B cell (primary cell): ENCODE results near the gene FXYD1. TPM values are rescaled to one million over a fixed set of nuclear protein-coding genes. Genes with fewer than 3 reads are reported as not detected.

ENCODE experiments used
- ATAC-seq: fragments of 200-7000 bp; cut with Tn5 transposase; one replicate; pipeline ENCODE4 v1.10.0; 2021; ENCODE audit warnings: low read depth, mild to moderate bottlenecking, moderate number of reproducible peaks, moderate library complexity
- CTCF ChIA-PET: fragments of 350-600 bp; sonication (Branson Sonifier 250); formaldehyde crosslinking; loops from one replicate; lab custom pipeline; 2021; ENCODE audit warnings: antibody characterized with exemption, inconsistent platforms; lab: Charles Lee
- POLR2A ChIA-PET: fragments of 350-600 bp; sonication (Branson Sonifier 250); formaldehyde crosslinking; loops from one replicate; lab custom pipeline; 2021; ENCODE audit warnings: antibody characterized with exemption; lab: Charles Lee
- DNase-seq: peaks from one replicate; pipeline ENCODE4 v3.0.0; 2013
- H2AFZ ChIP-seq: 2 replicates; pipeline ENCODE4 v1.6.1; 2012; ENCODE audit warnings: mild to moderate bottlenecking, low read depth, low read length; ENCODE audit not compliant: insufficient read depth, poor library complexity, severe bottlenecking
- H3K27ac ChIP-seq, 2 donors: 1 replicate in 1 of 2; 2 replicates in 1 of 2; pipeline ENCODE4 v1.5.1; 2012 to 2013; ENCODE audit warnings: low read length in 2 of 2, mild to moderate bottlenecking in 2 of 2, moderate library complexity in 1 of 2
- H3K27me3 ChIP-seq, 4 experiments: fragments of 200-600 bp in 1 of 4; sonication (generic) in 1 of 4; replicated peaks in 1 of 4; 1 replicate in 2 of 4; 2 replicates in 2 of 4; pipeline versions ENCODE4 v1.6.1 to v1.7.0; 2013 to 2016; ENCODE audit warnings: low read length in 3 of 4, mild to moderate bottlenecking in 2 of 4, mixed read lengths in 1 of 4, moderate library complexity in 1 of 4; ENCODE audit not compliant: insufficient read depth in 4 of 4, control insufficient read depth in 3 of 4; ENCODE audit errors: control extremely low read depth in 1 of 4
- H3K36me3 ChIP-seq, 2 experiments: replicated peaks in 1 of 2; 1 replicate in 1 of 2; 2 replicates in 1 of 2; pipeline versions ENCODE4 v1.6.1 to v1.7.1; 2013; ENCODE audit warnings: low read length in 1 of 2; ENCODE audit not compliant: insufficient read depth in 2 of 2, control insufficient read depth in 1 of 2; ENCODE audit errors: control extremely low read depth in 1 of 2, extremely low read depth in 1 of 2
- H3K4me1 ChIP-seq, 2 donors: fragments of 200-600 bp in 1 of 2; sonication (generic) in 1 of 2; 1 replicate in 1 of 2; 2 replicates in 1 of 2; pipeline versions ENCODE4 v1.5.1 to v1.6.1; 2013 to 2017; ENCODE audit warnings: low read length in 2 of 2; ENCODE audit not compliant: control insufficient read depth in 2 of 2, insufficient read depth in 2 of 2
- H3K4me2 ChIP-seq: replicated peaks from 2 replicates; pipeline ENCODE3; 2012; ENCODE audit warnings: mild to moderate bottlenecking, low read depth, low read length; ENCODE audit not compliant: poor library complexity, severe bottlenecking
- H3K4me3 ChIP-seq, 5 experiments: fragments of 200-600 bp in 1 of 5; sonication (generic) in 1 of 5; 1 replicate in 3 of 5; 2 replicates in 2 of 5; pipeline versions ENCODE4 v1.5.1 to v1.7.0; 2011 to 2016; ENCODE audit warnings: low read length in 4 of 5, mild to moderate bottlenecking in 4 of 5, low read depth in 2 of 5, control low read depth in 1 of 5, moderate library complexity in 1 of 5; ENCODE audit not compliant: insufficient read depth in 1 of 5; ENCODE audit errors: control extremely low read depth in 1 of 5, extremely low read depth in 1 of 5
- H3K79me2 ChIP-seq: fragments of 200-600 bp; sonication (generic); one replicate; pipeline ENCODE4 v1.6.0; 2016; ENCODE audit warnings: low read length; ENCODE audit not compliant: control insufficient read depth, insufficient read depth
- H3K9ac ChIP-seq: fragments of 200-600 bp; sonication (generic); 2 replicates; pipeline ENCODE4 v1.6.1; 2017; ENCODE audit warnings: mild to moderate bottlenecking, low read length, moderate library complexity
- H3K9me3 ChIP-seq, 3 donors: one replicate each; pipeline versions ENCODE4 v1.6.1 to v1.7.1; 2013; ENCODE audit warnings: low read length in 2 of 3; ENCODE audit not compliant: control insufficient read depth in 2 of 3, insufficient read depth in 1 of 3; ENCODE audit errors: control extremely low read depth in 1 of 3
- H4K20me1 ChIP-seq: 2 replicates; pipeline ENCODE4 v1.6.0; 2012; ENCODE audit warnings: mild to moderate bottlenecking, low read length; ENCODE audit not compliant: insufficient read depth, control insufficient read depth, poor library complexity, severe bottlenecking
- H3K27ac Mint-ChIP-seq: one replicate; pipeline ENCODE4 v1.8.0; 2021; ENCODE audit warnings: mixed read lengths
- H3K27me3 Mint-ChIP-seq: one replicate; pipeline ENCODE4 v1.8.0; 2021; ENCODE audit warnings: mixed read lengths
- H3K4me1 Mint-ChIP-seq: one replicate; pipeline ENCODE4 v1.8.0; 2021; ENCODE audit warnings: mixed read lengths
- H3K4me3 Mint-ChIP-seq: one replicate; pipeline ENCODE4 v1.8.0; 2021; ENCODE audit warnings: mixed read lengths
- H3K9me3 Mint-ChIP-seq: one replicate; pipeline ENCODE4 v1.8.0; 2022; ENCODE audit warnings: mixed read lengths; ENCODE audit not compliant: insufficient read depth
- EZH2 ChIP-seq: IDR thresholded peaks from 2 replicates; pipeline ENCODE4 v1.6.1; 2012; ENCODE audit warnings: borderline replicate concordance, low read depth, mild to moderate bottlenecking, moderate library complexity, low read length; ENCODE audit not compliant: insufficient read depth, poor library complexity, severe bottlenecking
- WGBS: methylation state at CpG from one replicate; pipeline ENCODE4 v1.1.5; 2013; ENCODE audit warnings: missing lambda C conversion rate; ENCODE audit not compliant: insufficient coverage; 5-methylcytosine and 5-hydroxymethylcytosine counted together
- intact Hi-C: fragments of 100-400 bp; cut with micrococcal nuclease; formaldehyde crosslinking; loops from one replicate; pipeline ENCODE4 v1.10.0; 2022
- polyA plus RNA-seq: library from polyadenylated mRNA; depleted of rRNA; stranded (reverse); fragments of >200 nt; gene quantifications from 2 replicates; pipeline ENCODE4 v1.2.3, GENCODE V29; 2012
- total RNA-seq, 2 donors: library from RNA; stranded (reverse); fragments of 120-200 nt in 1 of 2; gene quantifications; 1 replicate in 1 of 2; 2 replicates in 1 of 2; pipeline versions ENCODE4 v1.2.3 to v1.2.4, GENCODE V29; 2013 to 2022
- TF ChIP-seq, protein P1 (sequence below): fragments of 200-600 bp; IDR thresholded peaks from one replicate; pipeline ENCODE4 v1.8.0; 2022; ENCODE audit warnings: antibody characterized with exemption, mild to moderate bottlenecking

Gene FXYD1
- total and polyA plus RNA-seq, 2 donors (not counting 1 experiment from before 2014, with no cell fraction given) = 3.1 to 4.7 TPM

DNA sequence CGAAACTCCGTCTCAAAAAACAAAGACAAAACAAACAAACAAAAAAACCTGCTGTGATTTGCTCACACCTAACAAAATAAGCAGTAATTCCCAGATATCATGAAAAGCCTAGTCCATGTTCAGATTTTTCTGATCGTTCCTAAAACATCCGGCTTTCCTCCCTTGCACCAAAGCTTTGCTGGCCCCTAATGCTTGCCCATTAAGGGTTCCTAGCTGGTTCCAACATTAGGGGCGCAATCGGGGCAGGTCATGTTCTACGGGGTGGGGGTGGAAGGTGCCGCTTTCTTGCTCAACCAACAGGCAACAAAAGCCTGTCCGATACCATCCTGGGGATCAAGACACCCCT, 48.5 kb upstream of the FXYD1 start:
- H3K4me3 ChIP-seq = peak overlapping the region in 1 of 5 experiments; percentile 15
- DNase-seq (no peak), ATAC-seq (no peak)
- no peaks in the 10 kb centered on the region for H3K36me3 ChIP-seq
- H4K20me1 ChIP-seq = no peaks in the 10 kb centered on the region
- Mint-ChIP-seq H3K27ac (no peak overlapping the region), H3K27me3 (no peaks in the 10 kb centered on the region), H3K4me1 (peaks cover 45% of the 10 kb centered on the region), H3K9me3 (no peaks in the 10 kb centered on the region), H3K4me3 (peak overlapping the region; percentile 70)
- intact Hi-C loops = loop anchor here (1.0 to 5.0 kb wide), 4 partner anchors 23 to 117 kb away; no protein-coding TSS in a partner anchor
- peaks cover 56% of the 10 kb centered on the region in 2 donors for H3K4me1 ChIP-seq
- ChIA-PET POLR2A (no interaction called here), CTCF (interaction anchor here (0.7 to 14.9 kb wide), 8 partner anchors 8 to 405 kb away, joined by 3 to 192 read pairs (median 4); no protein-coding TSS in a partner anchor)
- no peaks in the 10 kb centered on the region for H3K9me3 ChIP-seq
- H3K27me3 ChIP-seq = no peaks in the 10 kb centered on the region
- H2AFZ ChIP-seq = peak overlapping the region; percentile 87
- H3K9ac ChIP-seq = peak overlapping the region; percentile 11
- TF ChIP-seq, protein P1, sequence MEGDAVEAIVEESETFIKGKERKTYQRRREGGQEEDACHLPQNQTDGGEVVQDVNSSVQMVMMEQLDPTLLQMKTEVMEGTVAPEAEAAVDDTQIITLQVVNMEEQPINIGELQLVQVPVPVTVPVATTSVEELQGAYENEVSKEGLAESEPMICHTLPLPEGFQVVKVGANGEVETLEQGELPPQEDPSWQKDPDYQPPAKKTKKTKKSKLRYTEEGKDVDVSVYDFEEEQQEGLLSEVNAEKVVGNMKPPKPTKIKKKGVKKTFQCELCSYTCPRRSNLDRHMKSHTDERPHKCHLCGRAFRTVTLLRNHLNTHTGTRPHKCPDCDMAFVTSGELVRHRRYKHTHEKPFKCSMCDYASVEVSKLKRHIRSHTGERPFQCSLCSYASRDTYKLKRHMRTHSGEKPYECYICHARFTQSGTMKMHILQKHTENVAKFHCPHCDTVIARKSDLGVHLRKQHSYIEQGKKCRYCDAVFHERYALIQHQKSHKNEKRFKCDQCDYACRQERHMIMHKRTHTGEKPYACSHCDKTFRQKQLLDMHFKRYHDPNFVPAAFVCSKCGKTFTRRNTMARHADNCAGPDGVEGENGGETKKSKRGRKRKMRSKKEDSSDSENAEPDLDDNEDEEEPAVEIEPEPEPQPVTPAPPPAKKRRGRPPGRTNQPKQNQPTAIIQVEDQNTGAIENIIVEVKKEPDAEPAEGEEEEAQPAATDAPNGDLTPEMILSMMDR = no peak
- TF ChIP-seq EZH2 = no peak
- WGBS = 46% methylated on average over 4 of the region's 9 CpGs
- H3K27ac ChIP-seq = no peak overlapping the region
- peak overlapping the region; percentile 75 for H3K4me2 ChIP-seq
- no peaks in the 10 kb centered on the region for H3K79me2 ChIP-seq

DNA sequence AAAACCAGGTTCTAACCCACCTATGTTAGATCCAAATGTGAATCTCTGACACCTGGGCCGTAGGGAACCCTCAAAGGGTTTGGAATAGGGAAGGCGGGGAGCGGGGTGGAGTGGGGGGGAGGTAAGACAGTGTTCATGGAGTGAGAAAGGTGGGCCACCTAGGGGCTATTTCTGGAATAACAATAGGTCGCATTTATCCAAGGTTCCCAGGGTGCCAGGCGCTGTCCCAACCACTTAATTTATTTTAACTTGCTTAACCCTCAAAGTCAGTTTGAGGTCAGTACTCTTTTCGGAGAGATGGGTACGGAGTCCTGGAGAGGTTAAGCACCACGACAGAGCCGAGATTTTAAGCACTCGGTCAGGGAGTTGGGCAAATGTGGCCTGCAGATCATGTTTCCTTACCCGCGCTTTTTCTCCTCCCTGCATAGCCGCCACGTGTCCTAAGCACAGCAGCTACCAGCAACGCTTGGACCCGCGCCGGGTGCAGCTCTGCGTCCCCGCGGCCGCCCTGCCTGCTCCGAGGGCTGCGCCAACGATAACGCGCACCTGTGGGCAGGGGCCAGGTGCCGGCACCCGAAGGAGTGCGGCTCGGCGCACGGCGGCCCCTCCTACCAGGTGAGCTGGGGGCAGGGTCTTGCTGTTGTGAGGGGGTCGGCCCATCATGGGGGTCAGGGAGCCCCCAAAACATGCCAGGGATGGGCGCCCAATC, 48.0 kb upstream of the FXYD1 start:
- TF ChIP-seq EZH2 = no peak
- TF ChIP-seq, protein P1 = peak; percentile 82
- no peak overlapping the region for H3K27ac ChIP-seq
- peak; percentile 78 for DNase-seq
- Mint-ChIP-seq H3K4me1 (peaks cover 40% of the 10 kb centered on the region), H3K9me3 (no peaks in the 10 kb centered on the region), H3K27me3 (no peaks in the 10 kb centered on the region), H3K4me3 (peak overlapping the region; percentile 70), H3K27ac (no peak overlapping the region)
- H3K79me2 ChIP-seq = no peaks in the 10 kb centered on the region
- H3K9ac ChIP-seq = peak overlapping the region; percentile 11
- ATAC-seq = peak; percentile 68
- H3K4me1 ChIP-seq = peaks cover 50% of the 10 kb centered on the region in 2 donors
- no peaks in the 10 kb centered on the region for H3K9me3 ChIP-seq
- 22% methylated on average over 31 of the region's 36 CpGs for WGBS
- peak overlapping the region in 2 of 5 experiments; percentile 15 to 20 for H3K4me3 ChIP-seq
- H4K20me1 ChIP-seq = no peaks in the 10 kb centered on the region
- no peaks in the 10 kb centered on the region for H3K36me3 ChIP-seq
- intact Hi-C loops = loop anchor here (1.0 to 5.0 kb wide), 4 partner anchors 23 to 117 kb away; no protein-coding TSS in a partner anchor
- POLR2A ChIA-PET = interaction anchor here (0.6 kb wide), 1 partner anchor 115 kb away, joined by 4 read pairs; no protein-coding TSS in a partner anchor
- H3K27me3 ChIP-seq = no peaks in the 10 kb centered on the region
- peak overlapping the region; percentile 87 for H2AFZ ChIP-seq
- CTCF ChIA-PET = interaction anchor here (0.7 to 14.9 kb wide), 11 partner anchors 8 to 404 kb away, joined by 3 to 192 read pairs (median 6); no protein-coding TSS in a partner anchor
- H3K4me2 ChIP-seq = peak overlapping the region; percentile 75
